ENCODE results near the gene PADI1.

PADI1 gene

GRCh38 chr1:17181781-17182464 is 23.0 kb upstream of the PADI1 start:
- H3K4me3 ChIP-seq (ENCODE audit: low read depth, low read length): no peak overlapping the region
- no peak for DNase-seq (ENCODE audit: low read depth)

DNA sequence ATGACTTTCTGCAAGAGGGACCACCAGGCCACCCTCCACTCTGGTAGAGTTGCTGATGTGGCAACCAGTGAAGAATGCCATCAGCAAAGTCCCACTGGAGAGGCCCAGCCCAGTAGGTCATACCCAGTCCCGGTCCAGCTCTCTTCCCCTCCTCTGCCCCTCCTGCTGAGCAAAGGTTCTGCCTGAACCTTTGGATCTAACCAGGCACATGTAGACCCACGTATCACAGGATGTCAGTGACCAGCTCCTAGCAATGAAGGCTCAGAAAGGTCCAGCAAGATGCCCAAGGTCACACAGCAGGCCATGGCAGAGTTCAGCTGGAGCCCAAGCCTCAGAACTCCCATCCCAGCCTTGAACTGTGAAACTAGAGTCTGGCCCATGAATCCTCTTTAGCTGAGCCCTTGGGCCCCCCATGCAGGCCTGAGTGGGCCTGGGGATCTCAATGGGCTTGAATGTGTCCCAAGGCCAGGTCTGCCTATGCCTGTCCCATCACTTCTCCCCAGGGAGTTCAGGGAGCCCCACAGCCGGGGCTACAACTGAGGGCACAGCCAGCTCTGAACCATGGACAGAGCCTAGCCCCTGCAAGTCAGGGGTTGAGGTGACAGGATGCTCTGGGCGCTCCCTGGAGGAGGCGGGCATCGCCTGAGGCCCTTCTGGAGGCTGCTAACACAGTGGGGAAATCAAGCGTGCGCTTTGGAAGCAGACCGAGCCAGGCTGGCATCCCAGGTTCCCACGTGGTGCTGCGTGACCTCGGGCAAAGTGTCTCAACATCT is 21.4 kb upstream of the PADI1 start:
- no peak overlapping the region for H3K4me3 ChIP-seq (ENCODE audit: low read depth, low read length)
- DNase-seq (ENCODE audit: low read depth): no peak

- H3K4me3 ChIP-seq (ENCODE audit: low read depth, low read length): no peak overlapping the region
- no peak for DNase-seq (ENCODE audit: low read depth)
Observed at GRCh38 chr1:17184161-17184665, 20.7 kb upstream of the PADI1 start.

DNA sequence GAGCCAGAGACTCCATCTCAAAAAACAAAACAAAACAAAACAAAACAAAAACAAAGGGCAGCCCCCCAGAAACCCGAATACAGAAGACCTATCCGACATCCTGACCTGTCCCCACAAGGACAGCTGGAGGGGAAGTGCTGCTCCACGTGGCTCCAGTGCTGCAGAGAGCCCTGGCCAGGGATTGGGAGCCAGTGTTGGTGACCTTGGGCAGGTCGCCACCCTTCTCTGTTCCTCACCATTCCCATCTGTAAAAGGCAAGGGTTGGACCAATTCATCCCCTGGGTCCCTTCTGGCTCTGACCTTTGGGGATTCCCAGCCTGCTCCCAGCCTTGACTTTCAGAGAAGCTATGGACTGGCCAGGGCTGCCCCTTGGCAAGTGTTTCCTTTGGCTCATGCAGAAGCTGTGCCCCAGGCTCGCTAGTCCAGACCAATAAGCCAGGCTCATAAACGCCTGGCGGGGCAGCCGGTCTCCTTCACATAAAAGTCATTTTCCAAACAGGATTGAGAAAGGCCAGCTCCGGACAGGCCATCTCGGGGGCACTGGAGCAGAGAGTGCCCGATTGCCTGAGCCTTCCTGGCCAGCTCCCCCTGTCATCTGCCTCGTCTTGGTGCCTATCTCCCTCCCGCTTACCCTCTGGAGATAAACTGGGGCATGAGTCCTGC is 20.0 kb upstream of the PADI1 start:
- no peak for DNase-seq (ENCODE audit: low read depth)
- no peak overlapping the region for H3K4me3 ChIP-seq (ENCODE audit: low read depth, low read length)

DNA sequence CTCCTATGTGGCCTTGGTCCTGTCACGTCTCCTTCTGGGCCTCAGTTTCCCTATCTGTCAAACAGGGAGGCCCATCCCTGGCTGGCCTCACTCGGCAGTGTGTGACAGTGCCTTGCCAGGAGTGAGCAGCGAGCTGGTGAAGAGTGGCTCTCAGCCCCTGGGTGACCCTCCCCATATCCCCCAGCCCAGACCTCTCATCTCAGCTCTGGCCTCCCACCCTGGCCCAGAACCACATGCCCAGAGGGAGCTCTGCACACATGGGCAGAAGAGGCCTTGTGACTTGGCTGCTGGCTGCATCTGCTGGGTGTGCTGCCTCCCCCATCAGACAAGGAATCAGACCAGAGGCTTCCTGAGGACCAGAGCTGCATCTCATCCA is 19.5 kb upstream of the PADI1 start:
- no peak for DNase-seq (ENCODE audit: low read depth)
- no peak overlapping the region for H3K4me3 ChIP-seq (ENCODE audit: low read depth, low read length)

GRCh38 chr1:17186216-17186909 is 18.6 kb upstream of the PADI1 start:
- no peak overlapping the region for H3K4me3 ChIP-seq (ENCODE audit: low read depth, low read length)
- no peak for DNase-seq (ENCODE audit: low read depth)

- no peak for DNase-seq (ENCODE audit: low read depth)
Observed at GRCh38 chr1:17187051-17187450, 17.9 kb upstream of the PADI1 start.

GRCh38 chr1:17188217-17188616 is 16.7 kb upstream of the PADI1 start:
- DNase-seq (ENCODE audit: low read depth): no peak

More at GRCh38 chr1:17187051-17187450, 17.9 kb upstream of the PADI1 start:
- H3K4me3 ChIP-seq (ENCODE audit: low read depth, low read length): no peak overlapping the region

DNA sequence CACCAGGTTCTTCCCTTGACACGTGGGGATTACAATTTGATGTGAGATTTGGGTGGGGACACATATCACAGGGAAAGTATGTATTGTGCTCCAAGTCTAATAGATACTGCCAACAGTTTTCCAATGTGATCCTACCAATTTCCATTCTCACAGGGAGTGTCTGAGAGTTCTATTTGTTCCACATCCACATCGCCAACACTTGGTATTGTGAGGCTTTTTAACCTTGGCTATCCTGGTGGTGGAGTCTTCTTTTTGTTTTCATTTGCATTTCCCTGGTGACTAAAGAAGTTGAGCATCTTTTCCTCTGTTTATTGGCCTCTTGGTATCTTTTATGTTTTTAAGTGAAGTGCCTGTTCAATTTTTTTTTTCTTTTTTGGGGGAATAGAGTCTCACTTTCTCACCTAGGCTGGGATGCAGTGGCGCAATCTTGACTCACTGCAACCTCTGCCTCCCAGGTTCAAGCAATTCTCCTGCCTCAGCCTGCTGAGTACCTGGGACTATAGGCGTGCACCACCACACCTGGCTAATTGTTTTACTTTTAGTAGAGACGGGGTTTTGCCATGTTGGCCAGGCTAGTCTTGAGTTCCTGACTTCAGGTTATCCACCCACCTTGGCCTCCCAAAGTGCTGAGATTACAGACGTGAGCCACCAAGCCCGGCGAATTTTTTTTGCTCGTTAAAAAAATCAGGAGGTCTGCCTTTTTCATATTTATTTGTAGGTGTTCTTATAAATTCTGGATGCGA is 15.9 kb upstream of the PADI1 start:
- no peak for DNase-seq (ENCODE audit: low read depth)
- H3K4me3 ChIP-seq (ENCODE audit: low read depth, low read length): no peak overlapping the region

More at GRCh38 chr1:17188217-17188616, 16.7 kb upstream of the PADI1 start:
- H3K4me3 ChIP-seq (ENCODE audit: low read depth, low read length): no peak overlapping the region

DNA sequence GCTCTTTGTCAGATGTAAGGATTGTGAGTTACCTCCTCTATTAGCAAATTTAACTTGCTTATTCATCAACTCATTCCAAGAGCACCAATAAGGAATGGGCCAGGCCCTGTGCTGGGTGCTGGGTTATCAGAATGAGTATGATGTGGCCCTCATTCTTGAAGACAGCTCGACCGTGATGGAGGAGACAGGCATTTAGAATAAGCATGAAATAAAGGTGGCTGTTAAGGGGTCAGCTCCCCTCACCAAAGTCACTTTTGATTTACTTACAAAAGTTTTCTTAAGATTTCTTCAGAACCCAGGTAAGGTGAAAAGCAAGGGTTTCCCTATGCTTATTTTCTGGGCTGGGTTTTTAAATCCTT is 15.3 kb upstream of the PADI1 start:
- DNase-seq (ENCODE audit: low read depth): no peak
- H3K4me3 ChIP-seq (ENCODE audit: low read depth, low read length): no peak overlapping the region

DNA sequence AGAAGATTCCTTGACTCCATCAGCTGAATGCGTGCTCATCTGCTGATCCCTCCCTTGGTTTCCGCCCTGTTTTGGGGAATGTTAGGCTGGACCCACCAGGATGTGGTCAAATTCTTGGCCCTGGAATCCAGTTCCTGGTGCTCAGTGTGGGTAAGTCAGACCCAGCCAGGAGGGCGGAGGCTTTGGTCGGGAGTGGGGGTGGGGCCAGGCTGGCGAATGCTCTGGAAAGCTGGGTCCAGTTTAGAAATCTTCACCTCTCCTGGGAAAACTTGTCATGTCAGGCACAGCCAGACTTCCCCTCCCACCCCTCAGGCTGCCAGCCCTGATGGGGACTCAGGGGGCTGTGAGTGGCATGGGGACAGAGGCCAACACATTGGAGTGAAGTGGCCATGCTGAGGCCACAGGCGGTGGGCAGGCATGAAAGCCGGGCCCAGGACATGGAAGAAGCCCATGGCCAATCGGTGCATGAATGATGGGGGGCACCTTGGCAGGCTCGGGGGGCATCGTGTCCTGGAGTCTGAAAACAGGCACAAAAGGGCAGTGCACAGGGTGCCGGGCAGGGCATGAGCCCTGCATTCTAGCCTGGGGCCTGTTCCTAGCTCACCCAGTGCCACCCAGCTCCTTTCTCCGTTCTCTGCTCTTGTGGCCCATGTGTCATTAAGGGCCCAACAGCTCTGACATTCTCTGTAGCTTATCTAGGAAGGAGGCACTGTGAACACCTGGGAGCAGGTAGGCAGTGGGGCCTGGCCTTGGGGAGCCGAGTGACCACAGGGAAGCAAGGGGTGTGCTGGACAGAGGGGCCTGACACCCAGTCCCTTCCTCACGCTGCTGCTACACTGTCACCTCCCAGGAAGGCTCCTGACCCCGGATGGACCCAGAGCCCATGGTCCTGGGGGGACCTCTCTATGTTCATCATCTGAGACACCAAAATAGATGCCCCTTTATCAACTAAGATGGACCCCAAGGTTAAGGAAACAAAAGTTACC is 14.6 kb upstream of the PADI1 start:
- peak; percentile 80 for DNase-seq (ENCODE audit: low read depth)
- no peak overlapping the region for H3K4me3 ChIP-seq (ENCODE audit: low read depth, low read length)

DNA sequence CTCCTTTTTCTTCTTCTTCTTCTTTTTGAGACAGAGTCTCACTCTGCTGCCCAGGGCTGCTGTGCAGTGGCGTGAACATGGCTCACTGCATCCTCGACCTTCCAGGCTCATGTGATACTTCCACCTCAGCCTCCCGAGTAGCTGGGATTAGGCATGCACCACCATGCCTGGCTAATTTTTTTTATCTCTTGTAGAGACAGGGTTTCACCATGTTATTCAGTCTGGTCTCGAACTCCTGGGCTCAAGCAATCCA is 13.0 kb upstream of the PADI1 start:
- DNase-seq (ENCODE audit: low read depth): no peak

DNA sequence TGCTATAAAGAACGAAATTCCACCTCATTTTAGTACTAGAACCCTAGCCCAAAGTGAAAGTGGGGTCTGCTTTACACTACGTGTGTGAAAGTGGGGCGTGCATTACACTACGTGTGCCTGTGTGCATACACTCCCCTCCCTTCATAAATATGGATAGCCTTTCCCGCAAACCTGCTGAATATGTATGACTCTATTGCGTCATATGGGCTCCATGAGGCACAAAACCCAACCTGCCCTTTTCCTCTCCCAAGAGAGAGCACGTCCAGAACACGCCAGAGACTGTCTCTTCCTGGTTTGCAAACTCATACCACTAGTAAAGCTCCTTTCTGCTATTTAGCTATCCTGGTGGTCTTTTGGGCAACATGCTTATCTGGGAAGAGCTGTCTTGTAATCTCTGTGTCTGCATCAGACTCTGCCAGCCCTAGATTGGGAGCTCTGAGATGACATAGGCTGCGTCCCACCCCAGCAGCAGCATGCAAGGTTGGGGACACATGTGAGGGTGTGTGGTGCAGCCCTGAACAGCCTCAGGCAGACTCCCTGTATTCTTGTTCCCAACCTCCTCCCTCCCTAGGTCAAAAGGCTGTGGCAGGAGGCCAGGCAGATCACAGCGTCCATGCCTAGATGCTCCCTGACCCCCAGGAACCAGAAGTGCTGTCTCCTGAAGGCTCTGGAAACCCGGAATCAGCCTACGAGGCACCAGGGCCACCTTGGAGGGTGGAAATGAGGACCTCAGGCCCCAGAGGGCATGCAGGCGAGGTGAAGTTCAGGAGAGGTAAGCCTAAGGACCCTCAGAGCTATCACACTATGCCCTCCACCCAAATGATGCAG is 12.3 kb upstream of the PADI1 start:
- DNase-seq (ENCODE audit: low read depth): no peak
- no peak overlapping the region for H3K4me3 ChIP-seq (ENCODE audit: low read depth, low read length)

More for the DNA sequence above, 13.0 kb upstream of the PADI1 start:
- H3K4me3 ChIP-seq (ENCODE audit: low read depth, low read length): no peak overlapping the region

DNA sequence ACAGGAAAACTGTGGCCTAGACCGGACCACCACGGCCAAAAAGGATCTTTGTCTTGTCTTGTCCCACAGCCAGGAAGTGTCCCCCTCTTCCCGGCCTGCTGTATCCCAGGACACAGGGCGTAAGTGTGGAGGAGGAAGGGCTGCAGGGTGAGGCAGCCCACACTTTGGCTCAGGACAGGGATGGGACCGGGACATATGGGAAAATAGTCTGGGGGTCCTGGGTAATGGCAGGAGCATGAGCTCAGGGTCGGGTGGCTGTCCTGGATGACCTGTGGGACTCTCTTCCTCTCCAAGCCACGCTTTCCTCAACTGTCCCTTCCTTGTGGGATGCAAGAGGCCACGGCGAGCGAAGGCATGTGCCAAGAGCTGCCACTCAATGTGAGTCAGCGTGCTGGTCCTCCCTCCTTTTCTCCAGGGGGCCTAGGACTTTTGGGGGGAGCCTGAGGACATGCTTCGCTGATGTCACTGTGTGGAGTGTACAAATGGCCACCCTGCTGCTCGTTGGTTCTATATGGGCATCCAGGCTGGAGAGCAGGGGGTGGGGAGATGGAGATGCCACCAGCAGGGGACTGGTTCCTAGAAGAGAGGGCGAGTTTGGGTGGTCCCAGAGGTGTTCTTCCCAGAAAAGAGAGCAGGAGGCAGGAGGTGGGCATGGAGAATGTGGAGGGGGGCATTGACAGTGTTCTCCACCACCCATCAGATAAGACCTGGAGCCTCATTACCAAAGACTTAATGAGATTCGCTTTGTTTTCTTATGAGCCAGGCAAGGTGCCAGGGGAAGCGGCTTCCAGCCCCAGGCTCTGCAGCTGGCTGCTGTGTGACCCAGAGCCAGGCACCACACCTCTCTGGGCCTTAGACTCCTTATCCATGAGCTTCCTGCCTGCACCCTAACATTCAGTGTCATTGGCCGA is 11.5 kb upstream of the PADI1 start:
- no peak for DNase-seq (ENCODE audit: low read depth)
- no peak overlapping the region for H3K4me3 ChIP-seq (ENCODE audit: low read depth, low read length)

DNA sequence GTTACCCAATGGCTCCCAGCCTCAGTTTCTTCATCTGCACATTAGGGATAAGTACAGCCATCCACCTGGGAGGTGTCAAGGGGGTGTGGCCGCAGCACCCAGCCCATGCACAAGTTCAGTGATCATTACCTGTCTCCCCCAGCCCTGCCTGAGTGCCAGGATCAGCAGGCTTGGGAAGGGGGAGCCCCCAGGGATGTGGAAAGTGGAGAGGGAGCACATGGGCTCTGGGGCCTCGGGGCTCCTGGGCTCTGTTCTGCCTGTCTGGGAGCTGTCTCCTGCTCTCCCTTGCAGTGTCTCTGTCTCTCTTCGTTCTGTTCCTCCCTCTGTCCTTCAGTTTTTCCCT is 10.8 kb upstream of the PADI1 start:
- no peak for DNase-seq (ENCODE audit: low read depth)
- no peak overlapping the region for H3K4me3 ChIP-seq (ENCODE audit: low read depth, low read length)

DNA sequence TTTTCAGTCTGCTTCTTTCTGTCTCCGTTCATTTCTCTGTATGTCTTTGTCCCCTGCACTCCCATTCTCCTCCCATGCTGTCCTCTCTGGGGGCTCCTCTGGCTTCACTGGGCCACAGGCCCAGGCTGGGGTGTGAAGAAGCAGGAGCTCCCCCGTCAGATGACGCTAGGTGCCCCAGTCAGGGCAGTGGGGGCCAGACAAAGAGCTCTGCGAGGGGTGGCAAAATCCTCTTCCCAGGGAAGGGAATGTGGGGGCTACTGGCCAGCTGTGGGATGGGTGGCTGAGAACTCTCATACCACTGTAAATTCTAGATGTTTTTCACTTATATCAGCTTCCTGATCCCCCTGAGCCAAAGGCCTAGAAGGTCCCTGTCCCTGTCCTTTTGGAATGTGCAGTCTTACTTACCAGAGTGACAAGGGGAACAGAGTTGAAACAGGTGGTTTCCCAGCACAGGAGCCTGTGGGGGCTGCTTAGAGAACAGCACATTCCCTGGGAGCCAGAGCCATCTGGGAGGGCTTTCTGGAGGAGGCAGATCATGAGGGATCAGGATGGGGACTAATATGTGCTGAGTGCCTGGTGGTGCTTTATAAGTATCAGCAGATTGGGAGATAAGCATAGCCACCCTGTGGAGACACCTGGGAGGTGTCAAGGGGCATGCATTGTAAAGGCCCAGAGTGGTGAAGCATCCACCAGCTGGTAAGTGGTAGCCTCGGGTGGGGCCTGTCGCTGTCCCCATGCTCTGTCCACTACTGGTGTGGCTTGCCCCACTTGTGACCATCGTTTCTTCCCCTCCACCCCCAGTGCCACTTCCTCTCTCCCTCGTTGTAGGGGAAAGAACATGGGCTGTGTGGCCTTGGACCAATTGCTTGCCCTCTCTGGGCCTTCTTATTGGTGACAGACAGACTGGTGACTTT is 10.1 kb upstream of the PADI1 start:
- no peak overlapping the region for H3K4me3 ChIP-seq (ENCODE audit: low read depth, low read length)
- no peak for DNase-seq (ENCODE audit: low read depth)
